ENCODE measurements around the gene NAALADL2.
"Not testable (repeated sequence)": the region's sequence is repeated elsewhere in the genome, so short reads cannot be mapped to it uniquely, and the experiment has no call there.

The NAALADL2 gene

DNA sequence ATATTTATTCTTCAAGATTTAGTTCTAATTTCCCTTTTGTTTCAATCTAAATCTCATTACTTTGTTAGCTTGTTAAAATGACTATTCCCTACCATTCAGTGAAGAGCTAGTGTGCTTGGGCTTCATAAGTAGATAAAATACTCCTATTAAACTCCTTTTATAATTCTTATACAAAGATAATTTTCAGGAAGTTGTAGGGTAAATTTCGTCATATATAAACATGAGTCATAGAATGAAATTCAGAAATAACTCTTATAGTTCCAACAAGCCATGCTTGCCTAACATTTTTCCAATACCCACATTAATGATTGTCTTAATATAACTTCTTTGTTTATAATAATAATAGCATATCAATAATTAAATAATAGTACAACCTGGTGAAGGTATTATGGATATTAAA, 407.3 kb downstream of the NAALADL2 start:
- peak; percentile 63 for DNase-seq (ENCODE audit: low read depth)

DNA sequence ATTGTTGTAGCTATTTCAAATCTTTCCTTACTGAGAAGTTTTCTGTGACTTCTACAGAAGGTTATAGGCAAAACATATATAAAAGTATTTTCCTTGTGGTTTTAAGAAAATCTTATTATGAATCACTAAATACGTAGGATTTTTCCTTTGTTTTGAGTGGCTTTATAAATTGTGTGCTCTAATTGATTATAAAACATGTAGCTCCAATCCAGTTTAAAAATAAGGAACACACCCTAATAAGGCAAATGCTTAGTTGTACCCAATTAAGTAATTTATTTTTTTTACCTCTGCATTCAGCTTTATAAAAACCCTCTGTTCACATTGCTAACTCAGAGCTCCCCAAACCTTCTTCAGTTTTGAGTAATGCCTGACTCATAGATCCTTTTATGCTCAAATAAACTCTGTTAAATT, 408.0 kb downstream of the NAALADL2 start:
- peak; percentile 93 for DNase-seq (ENCODE audit: low read depth)

DNA sequence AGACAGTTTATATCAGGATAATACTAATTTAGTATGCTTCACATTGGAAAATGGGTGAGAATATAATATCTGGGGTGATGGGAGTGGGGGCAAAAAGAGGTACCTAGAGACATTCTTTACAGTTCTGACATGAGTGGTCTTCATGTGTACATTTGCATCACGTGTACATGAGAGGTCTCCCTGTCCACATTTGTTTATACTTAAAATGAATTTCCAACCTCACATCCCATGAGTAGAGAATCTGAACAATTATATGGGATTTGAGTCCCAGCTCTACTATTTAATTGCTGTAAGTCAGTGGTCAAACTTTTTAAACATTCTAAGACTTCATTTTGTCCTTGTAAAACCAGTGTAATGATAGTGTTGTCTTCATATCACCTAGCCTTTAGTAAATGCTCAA, 408.4 kb downstream of the NAALADL2 start:
- peak; percentile 69 for DNase-seq (ENCODE audit: low read depth)

DNA sequence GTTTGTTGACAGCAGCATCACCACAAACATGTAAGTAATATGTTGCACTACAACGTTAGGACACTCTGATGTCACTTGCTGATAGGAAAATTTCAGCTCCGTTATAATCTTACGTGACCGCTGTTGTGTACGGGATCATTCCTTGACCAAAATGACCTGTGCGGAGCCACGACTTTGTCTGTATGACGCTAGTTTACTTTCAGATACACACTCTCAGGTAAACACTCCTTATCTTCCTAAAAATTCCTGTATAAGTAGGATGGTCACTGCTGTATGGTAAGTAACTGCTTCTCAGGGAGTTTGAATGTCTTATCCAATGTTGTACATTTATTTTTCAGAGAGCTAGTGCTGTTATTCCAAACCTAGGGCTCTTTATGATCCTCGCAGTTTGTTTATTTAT, 410.3 kb downstream of the NAALADL2 start:
- DNase-seq (ENCODE audit: low read depth) = no peak

DNA sequence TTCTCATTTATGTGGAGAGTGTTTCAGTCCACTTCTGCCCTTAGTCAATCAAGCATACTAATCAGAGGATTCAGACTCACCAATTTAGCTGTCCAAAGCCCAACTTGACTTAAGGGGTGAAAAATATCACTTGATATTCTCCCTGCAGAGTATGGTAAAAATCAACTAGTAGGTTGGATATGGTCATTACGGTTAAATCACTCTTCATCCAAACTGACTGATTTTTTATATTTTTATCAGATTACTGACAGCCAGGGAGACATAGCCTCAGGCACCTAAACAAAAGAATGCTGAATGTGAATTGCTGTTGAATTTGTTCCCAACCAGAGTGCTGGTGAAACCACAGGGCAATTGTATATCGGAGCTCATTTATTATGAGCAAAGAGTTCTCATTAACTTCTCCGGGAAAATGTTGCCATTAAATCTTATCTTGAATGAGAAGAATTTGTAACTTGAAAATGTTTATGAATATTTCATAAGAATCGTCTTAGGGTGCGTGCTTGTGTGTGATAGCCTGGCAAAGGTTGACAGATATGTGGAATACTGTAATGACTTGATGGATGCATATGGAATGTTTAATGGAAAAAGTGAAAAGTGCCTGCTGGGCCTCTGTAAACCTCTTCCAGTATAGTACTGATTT, 411.2 kb downstream of the NAALADL2 start:
- DNase-seq (ENCODE audit: low read depth) = peak; percentile 98

DNA sequence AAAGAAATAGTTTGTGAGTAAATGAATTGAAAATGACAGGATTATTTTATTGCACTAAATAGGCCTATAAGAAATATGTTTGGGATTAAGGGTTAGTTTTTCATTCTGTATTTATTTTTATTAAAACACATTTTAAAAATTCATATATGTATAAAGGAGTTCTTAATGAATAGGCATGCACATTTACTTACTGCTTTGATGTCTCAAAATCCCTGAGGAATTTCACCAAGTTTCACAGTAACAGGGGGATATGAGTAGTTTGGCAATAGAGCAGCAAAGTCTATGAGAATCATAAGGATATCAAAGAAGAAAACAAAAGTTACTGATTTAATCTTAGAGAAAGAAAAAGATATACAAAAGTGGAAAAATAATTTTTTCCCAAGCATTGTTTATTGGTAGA, 411.7 kb downstream of the NAALADL2 start:
- no peak for DNase-seq (ENCODE audit: low read depth)

DNA sequence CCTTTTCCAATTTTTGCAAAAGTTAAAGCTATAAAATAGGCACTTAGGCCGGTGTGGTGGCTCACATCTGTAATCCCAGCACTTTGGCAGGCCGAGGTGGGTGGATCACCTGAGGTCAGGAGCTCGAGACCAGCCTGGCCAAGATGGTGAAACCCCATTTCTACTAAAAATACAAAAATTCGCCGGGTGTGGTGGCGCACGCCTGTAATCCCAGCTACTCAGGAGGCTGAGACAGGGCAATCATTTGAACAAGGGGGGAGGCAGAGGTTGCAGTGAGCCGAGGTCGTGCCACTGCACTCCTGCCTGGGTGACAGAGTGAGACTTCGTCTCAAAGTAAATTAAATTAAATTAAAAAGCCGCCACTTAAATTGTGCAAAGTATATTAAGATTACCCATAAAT, 412.3 kb downstream of the NAALADL2 start:
- not testable (repeated sequence) for DNase-seq (ENCODE audit: low read depth)

DNA sequence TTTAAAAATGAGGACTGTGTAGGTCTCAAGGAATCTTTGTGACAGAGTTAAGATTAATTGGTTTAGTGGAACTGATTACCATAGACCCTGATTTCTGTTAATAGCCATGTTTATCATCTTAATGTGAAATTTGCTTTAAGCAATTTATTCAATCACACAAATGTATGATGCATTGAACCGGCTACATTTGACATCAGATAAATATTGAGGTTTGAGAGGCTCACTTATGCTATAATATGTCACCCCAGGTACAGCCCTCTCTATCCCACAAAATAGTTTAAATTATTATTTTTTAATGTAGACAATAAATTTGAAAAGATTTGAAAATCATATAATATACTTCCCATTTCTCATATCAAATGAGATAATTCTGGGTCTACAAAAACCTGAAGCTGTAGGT, 413.3 kb downstream of the NAALADL2 start:
- no peak for DNase-seq (ENCODE audit: low read depth)

DNA sequence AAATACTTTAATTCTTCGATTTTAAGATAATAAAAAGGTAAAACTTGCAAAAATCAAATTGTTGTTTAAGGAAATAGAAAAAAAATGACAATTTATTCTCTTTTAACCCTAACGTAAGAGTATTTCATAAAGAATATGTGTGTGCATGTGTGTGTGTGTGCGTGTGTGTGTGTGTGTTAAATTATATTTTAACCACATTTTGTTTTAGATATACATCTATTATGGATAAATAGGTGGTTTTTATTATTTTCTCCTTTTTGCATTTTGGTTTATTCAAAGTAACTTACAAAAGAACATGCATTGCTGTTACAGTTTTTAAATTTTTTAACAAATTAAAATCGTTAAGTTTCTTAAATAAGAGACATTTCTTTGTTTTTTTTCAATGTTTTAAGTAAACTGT, 414.4 kb downstream of the NAALADL2 start:
- no peak for DNase-seq (ENCODE audit: low read depth)

DNA sequence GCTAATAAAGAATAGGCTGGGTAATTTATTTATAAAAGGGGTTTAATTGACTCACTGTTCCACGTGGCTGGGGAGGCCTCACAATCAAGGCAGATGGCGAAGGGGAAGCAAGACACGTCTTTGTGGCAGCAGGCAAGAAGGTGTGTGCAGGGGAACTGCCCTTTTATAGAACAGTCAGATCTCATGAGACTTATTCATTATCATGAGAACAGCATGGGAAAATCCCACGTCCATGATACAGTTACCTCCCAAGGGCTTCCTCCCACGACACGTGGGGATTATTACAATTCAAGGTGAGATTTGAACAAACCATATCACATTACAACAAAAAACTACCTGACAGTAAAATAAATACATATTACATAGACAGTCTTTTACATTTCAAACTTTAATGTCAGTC, 414.9 kb downstream of the NAALADL2 start:
- no peak for DNase-seq (ENCODE audit: low read depth)

DNA sequence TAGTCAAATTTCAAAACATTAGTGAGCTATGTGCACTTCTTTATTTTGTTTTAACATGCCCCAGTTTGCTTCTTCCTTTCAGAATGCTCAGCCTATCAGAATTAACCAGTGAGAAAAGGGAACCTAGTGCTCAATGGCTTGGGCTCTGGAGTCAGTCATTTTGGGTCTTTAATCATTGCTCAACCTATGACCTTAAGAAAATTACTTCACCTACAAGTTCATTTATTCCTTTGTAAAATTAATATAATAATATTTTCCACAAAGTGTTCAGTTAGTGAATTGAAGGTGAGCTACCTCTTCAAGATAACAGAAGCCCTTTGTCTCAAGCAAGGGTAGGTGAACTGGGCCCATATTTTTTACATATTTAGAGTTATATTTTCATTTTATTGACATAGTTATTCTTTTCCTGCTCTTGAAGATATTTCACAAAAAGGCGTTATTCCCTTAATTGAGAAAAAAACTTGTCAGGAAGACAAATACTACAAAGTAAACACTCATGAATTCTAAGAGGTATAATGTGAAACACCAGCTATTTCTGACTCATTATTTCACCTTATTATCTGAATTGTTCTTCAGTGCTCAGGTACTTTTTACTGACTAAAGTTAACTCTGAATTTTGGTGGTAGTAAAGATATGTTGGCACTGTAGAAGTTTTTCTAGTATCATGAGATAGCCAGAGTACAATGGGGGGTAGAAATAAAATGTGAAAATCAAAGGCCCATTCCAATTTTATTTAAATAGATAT, 415.5 kb downstream of the NAALADL2 start:
- DNase-seq (ENCODE audit: low read depth) = no peak

DNA sequence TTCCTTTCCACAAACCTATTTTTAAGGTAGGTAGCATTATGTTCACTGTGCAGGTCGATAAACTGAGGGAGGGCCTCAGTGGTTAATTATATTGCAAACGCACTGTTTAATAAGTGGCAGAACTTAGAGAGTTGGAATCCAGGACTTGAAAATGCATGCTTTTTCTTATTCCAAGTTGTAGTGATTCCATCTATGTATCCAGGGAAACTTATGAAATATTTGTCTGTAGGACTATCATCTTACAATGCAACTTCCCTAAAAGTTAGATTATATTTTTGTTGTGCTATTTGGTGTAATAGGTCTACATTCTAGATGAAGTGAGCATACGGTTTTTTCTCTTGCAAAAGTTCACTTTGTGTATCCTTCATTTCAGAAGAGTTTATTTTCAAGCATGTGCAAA, 419.5 kb downstream of the NAALADL2 start:
- no peak for DNase-seq (ENCODE audit: low read depth)

DNA sequence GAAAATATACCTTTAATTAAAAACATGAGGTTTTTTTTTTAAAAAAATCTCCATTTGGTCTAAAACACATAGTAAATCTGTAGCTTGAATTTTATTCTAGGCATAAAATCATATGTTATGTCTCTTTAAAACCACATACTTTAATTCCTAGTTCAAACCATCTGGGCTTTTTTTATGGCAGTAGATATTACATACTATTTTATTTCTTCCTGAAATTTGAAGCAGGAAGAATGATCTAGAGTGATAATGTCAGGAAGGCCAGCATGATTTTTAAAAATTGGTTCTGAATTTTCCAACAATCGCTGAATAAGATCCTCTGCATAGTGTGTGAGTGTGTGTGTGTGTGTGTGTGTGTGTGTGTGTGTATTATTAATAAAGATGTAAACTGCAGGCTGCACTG, 420.3 kb downstream of the NAALADL2 start:
- DNase-seq (ENCODE audit: low read depth) = no peak

DNA sequence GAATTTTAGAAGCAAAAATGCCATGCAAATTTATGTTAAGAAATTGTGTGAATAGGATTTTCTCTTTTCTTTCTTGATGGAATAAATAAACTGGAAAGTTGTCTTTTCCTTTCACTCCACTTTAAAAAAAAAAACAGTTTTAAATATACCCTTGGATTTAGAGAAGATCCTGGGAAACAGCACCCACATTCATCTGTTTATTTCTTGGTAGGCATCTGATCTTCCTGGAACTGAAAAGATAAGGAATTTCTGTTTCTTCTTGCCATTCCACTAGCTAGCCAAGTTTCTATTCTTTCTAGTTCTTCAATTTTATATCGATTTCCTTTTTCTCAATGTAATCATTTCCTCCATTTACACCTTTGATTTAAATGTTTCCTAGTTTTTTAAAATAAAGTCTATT, 420.8 kb downstream of the NAALADL2 start:
- no peak for DNase-seq (ENCODE audit: low read depth)

DNA sequence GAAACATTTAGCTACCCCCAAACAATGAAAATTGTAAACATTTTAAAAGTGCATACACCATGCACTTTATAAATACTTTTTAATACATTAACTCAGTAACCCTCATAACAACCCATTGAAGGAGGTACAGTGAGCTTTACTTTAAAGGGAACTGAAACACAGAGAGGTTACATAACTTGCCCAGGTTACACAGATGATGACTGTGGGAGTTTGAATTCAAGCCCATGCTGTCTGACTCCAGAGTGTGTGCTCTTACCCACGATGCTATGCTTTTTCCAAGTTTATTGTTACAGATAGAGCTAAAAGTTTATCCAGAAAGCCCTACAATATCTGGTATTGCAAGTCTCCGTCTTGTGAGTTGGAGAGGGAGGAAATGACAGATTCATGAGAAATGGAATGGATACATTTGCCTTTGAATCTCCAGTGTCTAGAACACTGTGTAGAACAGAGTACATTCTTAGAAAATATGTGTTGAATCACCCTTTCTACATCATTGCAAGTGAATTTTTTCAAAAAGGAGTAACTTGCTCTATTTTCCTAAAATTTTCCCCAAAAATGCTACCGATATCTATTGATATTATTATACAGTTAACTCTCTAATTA, 428.3 kb downstream of the NAALADL2 start:
- DNase-seq (ENCODE audit: low read depth) = peak; percentile 54

DNA sequence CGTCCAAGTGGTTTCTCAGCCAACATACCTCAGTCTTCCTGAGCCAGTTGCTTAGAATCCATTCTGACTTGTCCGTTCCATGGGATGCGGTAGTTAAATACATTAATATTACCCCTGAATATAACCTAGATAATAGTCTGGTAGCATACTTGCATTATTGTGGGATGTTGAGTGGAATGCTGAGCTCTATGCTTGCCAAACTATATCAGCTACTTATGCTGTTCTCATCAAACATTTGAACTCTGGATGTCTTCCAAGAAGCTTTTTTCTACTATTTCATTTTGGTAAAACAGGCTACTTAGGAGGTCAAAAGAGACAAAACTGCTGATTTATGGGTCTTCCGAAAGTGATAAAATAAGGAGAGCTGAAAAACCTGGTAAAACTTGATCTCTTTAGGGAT, 429.5 kb downstream of the NAALADL2 start:
- peak; percentile 41 for DNase-seq (ENCODE audit: low read depth)

DNA sequence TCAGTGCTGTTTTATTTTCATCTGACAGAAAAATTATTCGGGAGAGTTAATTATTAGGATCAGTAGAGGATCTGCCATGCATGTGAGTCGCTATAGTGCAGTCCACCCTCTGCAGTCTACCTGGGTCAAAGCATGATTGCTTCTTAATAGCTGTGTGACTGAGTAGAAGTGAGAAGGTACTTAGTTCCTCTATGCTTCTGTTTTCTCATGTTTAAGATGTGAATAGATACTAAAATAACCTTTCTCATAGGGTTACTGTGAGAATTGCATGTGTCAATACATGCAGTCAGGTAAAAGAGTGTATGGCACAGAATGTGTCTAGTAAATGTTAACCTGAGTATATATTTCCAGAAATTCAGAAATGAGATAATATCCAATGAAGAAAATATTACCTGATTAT, 435.7 kb downstream of the NAALADL2 start:
- DNase-seq (ENCODE audit: low read depth) = no peak

DNA sequence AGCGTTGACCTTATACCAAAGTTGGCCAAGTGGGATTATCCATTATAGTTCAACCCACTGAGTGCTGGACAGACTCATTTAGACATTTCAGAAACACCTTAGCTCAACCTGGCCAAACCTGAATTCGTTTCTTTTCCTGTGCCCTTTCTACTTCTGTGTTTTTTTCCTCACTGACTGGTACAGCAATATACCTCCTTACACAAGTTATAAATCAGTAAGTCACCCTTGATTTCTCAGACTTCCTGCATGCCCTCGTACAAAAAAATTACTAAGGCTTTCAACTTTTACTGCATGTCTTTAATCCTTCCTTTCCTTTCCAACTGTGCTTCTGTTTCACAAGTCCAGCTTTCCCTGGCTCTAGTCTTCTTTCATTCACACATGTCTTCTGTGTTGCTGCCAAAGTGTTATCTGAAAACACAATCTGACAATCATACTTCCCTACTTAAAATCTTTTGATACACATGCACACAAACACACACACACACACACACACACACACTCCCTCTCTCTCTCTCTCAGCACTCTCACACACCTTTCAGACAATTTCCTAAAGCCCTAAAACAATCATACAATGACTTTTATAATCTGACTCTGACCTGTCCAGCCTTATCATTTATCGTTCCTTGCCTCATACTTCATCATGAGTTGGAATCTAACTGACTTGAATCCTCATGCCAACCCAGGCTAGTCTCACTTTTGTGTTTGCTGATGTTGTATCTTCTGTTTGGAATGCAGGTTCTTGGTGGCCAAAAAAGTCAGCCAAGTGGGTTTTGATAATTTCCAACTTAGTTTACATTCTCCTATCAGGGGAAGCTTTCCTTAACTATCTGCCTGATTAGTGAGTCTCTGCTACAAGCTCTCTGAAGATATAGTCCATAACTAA, 436.4 kb downstream of the NAALADL2 start:
- DNase-seq (ENCODE audit: low read depth) = no peak

DNA sequence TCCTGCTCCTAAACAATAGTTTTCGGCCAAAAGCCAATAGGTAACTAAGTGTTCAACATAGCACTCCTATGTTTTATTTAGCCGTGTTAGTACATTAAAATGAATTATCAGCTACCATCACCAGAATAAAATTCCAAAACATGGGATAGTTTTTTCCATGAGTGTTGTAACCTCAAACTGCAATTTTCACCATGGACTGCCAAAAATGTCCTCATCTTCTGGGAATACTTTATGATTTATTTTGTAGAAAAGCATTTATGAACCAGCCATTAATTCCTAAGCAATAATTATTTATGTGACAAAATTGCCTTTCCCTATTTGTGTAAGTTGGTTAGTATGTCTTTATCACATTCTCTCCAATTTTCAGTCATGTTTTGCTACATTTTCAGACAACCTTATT, 438.1 kb downstream of the NAALADL2 start:
- no peak for DNase-seq (ENCODE audit: low read depth)

DNA sequence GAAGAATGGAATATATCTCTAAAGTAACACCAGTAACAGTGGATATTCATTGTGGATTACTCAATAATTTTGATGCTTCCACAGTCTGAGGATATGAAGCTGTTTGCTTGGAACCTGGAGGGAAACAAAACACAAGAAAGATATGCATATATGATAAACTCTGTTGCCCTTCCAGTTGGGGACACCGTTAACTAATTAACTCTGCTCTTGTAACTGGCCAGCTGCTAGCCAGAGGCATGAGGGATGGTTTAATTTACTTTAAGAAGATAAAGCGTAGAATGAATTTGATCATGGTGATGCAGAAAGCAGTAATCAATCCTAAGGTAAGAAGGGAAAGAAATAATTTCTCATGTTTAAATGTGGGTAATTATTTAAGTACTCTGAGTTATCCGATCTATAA, 442.6 kb downstream of the NAALADL2 start:
- no peak for DNase-seq (ENCODE audit: low read depth)

DNA sequence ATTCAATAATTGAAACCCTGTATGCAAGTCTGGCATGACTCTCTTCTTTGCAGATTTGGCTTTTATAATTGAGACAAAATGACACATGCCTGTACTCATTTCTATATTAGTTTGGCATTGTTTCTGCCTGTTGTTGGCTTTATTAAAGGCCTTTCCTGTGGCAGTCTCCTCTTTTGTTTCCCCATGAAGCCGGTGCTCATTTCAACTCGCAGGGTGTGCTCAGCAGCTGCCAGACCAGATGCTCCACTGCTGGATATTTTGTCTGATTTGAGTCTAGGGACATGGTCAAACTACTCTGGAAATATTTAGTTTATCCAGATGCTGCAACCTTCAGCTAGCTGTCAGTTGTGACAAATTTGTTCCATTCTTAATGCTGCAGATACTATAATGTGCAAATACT, 445.3 kb downstream of the NAALADL2 start:
- no peak for DNase-seq (ENCODE audit: low read depth)

DNA sequence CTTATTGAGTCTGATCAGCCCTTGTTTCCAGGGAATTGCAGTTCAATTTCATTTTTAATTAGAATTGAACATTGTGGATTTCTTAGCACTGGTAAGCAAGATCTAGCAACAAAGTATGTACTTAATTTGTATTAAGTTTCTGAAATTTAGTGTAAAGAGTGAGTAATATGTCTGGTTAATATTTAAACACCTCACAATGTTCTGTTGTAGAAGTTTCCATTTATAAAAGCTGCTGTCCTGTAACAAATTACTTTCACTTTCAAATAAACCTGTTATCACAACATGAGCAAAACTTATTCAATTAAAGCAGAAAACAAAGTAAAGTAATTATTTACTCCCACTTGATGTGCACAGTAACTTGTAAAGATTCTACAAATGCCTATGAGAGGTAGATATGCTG, 448.5 kb downstream of the NAALADL2 start:
- no peak for DNase-seq (ENCODE audit: low read depth)

DNA sequence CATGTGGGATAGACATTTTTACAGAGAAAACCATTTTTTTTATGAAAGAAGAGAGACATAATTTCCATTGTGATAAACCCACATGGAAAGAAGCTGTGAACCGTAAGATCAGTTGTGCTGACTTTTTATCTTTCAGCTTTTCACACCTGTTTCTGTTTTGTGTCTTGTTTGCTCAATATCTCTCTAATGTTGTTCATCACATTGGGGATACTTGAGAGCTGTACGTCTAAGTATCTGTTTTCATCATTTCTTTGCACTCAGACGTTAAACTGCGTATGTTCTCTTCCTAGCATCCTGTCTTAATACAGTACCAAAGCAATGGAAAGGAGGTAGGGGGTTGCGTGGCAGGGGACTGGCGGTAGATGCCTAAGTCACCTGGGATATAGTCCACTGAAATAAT, 449.0 kb downstream of the NAALADL2 start:
- no peak for DNase-seq (ENCODE audit: low read depth)

Data from EH (cell line).